ENCODE measurements around the gene ERGIC3. TPM values are rescaled to one million over a fixed set of nuclear protein-coding genes. Genes with fewer than 3 reads are reported as not detected.

Gene ERGIC3
- total and polyA plus RNA-seq, 8 donors: 197 to 390 (median 365) TPM

DNA sequence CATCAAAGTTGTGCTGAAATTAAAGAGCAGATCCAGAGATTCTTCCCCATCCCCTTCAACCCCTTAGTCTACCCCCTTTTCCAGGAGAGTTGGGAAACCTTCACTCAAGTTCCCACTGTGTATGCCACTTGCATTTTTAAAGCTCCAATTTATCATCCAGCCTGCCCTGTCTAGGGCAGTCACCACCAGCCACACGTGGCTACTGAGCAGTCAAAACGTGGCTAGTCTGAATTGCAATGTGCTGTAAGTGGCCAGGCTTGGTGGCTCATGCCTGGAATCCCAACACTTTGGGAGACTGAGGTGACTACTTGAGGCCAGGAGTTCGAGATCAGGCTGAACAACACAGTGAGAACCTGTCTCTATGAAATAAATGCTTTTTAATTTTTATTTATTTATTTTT, 34.9 kb downstream of the ERGIC3 start:
- Histone ChIP-seq H3K4me1 (no peaks in the 10 kb centered on the region), H3K9me3 (peaks cover 0 to 22% of the 10 kb centered on the region in 2 donors), H3K4me3 (no peak overlapping the region), H3K27ac (no peak overlapping the region), H3K27me3 (no peaks in the 10 kb centered on the region), H3K36me3 (no peaks in the 10 kb centered on the region)
- no peak for DNase-seq
- TF ChIP-seq, protein P1, sequence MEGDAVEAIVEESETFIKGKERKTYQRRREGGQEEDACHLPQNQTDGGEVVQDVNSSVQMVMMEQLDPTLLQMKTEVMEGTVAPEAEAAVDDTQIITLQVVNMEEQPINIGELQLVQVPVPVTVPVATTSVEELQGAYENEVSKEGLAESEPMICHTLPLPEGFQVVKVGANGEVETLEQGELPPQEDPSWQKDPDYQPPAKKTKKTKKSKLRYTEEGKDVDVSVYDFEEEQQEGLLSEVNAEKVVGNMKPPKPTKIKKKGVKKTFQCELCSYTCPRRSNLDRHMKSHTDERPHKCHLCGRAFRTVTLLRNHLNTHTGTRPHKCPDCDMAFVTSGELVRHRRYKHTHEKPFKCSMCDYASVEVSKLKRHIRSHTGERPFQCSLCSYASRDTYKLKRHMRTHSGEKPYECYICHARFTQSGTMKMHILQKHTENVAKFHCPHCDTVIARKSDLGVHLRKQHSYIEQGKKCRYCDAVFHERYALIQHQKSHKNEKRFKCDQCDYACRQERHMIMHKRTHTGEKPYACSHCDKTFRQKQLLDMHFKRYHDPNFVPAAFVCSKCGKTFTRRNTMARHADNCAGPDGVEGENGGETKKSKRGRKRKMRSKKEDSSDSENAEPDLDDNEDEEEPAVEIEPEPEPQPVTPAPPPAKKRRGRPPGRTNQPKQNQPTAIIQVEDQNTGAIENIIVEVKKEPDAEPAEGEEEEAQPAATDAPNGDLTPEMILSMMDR (IDR thresholded peaks at IDR 0.05): no peak
- no peak for ATAC-seq
- intact Hi-C loops (cut with DNase I): no loop called here

DNA sequence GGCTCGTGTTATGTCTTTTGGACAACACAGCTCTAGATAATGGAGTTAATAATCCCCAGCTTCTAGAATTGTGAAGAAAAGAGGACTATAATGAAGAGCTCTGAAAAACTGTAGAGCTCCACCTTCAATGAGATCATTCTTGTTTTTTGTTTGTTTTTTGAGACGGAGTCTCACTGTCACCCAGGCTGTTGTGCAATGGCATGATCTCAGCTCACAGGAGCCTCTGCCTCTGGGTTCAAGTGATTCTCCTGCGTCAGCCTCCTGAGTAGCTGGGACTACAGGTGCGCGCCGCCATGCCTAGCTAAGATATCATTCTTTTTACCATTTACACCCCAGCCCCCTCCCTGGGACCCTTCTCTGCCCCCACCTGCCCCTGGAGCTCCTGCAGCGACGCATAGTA, 36.6 kb downstream of the ERGIC3 start:
- Histone ChIP-seq H3K27me3 (no peaks in the 10 kb centered on the region), H3K27ac (no peak overlapping the region), H3K36me3 (no peaks in the 10 kb centered on the region), H3K4me1 (no peaks in the 10 kb centered on the region), H3K9me3 (peaks cover 0 to 10% of the 10 kb centered on the region in 2 donors), H3K4me3 (no peak overlapping the region)
- ATAC-seq (no peak), DNase-seq (peak in 1 of 4 donors; percentile 12)
- intact Hi-C loops (cut with DNase I): no loop called here
- TF ChIP-seq, protein P1 (IDR thresholded peaks at IDR 0.05): no peak

DNA sequence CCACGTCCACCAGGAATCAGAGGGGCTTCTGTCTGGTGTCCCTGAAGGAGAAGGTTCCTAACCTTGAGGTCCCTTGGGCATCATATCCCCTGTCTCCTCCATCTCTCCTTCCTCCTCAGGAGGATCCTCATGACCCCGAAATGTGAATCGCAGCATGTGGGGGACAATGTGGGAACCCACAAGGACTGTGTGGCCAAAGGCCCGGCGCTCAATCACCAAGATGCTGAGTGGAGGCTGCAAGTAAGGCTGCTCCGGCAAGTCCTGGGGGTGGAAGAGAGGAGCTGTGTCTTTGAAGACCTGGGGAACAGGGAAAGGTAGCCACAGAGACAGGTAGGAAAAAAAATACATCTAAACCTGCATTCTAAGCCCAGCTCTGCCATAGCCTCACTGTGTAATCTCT, 37.3 kb downstream of the ERGIC3 start:
- H3K4me3 ChIP-seq: no peak overlapping the region
- TF ChIP-seq, protein P1 (IDR thresholded peaks at IDR 0.05): no peak
- H3K36me3 ChIP-seq: no peaks in the 10 kb centered on the region
- peaks cover 0 to 10% of the 10 kb centered on the region in 2 donors for H3K9me3 ChIP-seq
- no peak overlapping the region for H3K27ac ChIP-seq
- H3K27me3 ChIP-seq: no peaks in the 10 kb centered on the region
- H3K4me1 ChIP-seq: no peaks in the 10 kb centered on the region
- ATAC-seq (no peak), DNase-seq (peak in 1 of 4 donors; percentile 32)
- intact Hi-C loops (cut with DNase I): no loop called here

DNA sequence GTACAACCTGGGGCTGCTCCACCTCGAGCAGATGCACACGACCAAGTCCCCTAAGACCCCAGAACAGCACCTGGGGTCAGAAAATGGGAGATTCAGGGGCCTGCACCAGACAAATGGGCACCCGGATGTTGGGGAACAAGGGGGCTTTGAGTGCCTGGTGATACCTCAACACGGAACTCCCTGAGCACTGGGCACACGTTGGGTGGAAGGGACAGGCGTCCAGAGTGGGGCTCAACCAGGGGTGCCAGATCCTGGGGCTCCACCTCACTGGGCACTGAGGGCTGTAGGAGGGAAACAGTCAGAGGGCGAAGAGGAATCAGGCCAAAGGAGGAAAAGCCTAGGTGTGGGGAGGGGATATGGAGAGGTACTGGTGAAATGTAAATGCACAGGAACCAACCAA, 40.3 kb downstream of the ERGIC3 start:
- Histone ChIP-seq H3K27me3 (no peaks in the 10 kb centered on the region), H3K36me3 (no peaks in the 10 kb centered on the region), H3K27ac (no peak overlapping the region), H3K4me1 (no peaks in the 10 kb centered on the region), H3K4me3 (no peak overlapping the region), H3K9me3 (peaks cover 0 to 10% of the 10 kb centered on the region in 2 donors)
- ATAC-seq (no peak), DNase-seq (peak in 1 of 4 donors; percentile 29)
- intact Hi-C loops (cut with DNase I): no loop called here
- TF ChIP-seq, protein P1 (IDR thresholded peaks at IDR 0.05): no peak

DNA sequence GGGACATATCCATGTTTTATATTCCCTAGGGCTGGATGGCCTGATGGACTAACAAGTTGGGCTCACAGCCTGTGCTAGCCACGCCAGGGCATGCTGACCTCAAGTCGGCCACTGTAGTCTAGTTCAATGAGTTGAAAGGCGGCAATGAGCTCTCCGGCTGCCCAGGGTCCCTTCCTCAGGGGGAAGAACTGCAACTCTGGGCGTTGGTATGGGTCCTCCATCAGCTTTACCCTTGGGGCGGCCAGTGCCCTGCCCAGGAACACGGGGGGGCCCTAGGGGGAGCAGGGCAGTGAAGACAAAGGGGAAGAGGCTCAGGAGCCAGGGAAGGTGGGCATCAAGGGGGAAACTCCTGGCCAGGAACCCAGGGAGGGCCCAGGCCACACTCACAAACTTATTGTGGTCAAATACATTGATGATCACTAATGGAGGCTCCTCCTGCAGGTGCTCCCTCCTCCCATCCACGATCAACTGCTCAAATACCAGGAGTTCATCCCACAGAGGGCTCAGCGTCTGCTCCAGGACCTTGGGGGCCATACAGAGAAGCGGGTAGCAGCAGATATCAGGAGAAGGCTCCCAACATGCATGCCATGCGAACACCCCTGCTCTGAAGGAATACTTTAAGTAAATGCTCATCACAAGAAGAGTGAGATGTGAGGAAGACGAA, 41.0 kb downstream of the ERGIC3 start:
- Histone ChIP-seq H3K36me3 (no peaks in the 10 kb centered on the region), H3K4me1 (no peaks in the 10 kb centered on the region), H3K4me3 (no peak overlapping the region), H3K9me3 (peaks cover 0 to 10% of the 10 kb centered on the region in 2 donors), H3K27me3 (no peaks in the 10 kb centered on the region), H3K27ac (no peak overlapping the region)
- DNase-seq: peak in 1 of 4 donors; percentile 37
- TF ChIP-seq, protein P1 (IDR thresholded peaks at IDR 0.05): no peak
- ATAC-seq: no peak
- intact Hi-C loops (cut with DNase I): no loop called here

Data from left lung (tissue), 10 donors.